ENCODE measurements around the gene SUPT3H. TPM values are rescaled to one million over a fixed set of nuclear protein-coding genes. Genes with fewer than 3 reads are reported as not detected.

The SUPT3H gene
- total RNA-seq, 1 experiment from 2014 or later, result 3.6 TPM

DNA sequence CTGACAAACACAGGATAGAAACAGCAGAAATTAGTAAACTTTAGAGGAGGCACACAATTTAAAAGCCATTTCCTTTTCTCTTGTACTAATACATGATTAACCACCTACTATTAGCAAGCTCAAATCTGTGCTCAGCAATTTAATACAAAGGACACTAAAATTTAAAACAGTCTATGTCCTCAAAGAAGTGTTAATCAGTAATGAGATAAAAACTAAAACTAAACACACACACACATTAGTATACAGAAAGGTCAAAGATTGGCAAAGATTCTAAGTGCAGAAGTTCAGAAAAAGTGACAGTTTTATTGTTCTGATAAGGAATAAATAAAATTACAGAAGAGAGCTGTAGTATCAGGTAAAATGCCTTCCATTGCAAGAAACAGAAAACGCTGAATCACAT lies 123.5 kb downstream of the SUPT3H start:
- Histone ChIP-seq H3K4me3 (ENCODE audit: low read length) (no peak overlapping the region), H3K36me3 (ENCODE audit: low read depth, low read length) (no peaks in the 10 kb centered on the region), H3K9ac (ENCODE audit: low read length) (no peak overlapping the region), H3K4me2 (ENCODE audit: low read length) (no peak overlapping the region), H4K20me1 (ENCODE audit: low read length) (no peaks in the 10 kb centered on the region), H3K27me3 (ENCODE audit: low read length) (no peaks in the 10 kb centered on the region), H3K9me3 (ENCODE audit: low read length) (no peaks in the 10 kb centered on the region), H3K9me2 (replicated peaks; ENCODE audit: low read length) (no peaks in the 10 kb centered on the region), H3F3A (ENCODE audit: low read length, unreplicated experiment) (no peaks in the 10 kb centered on the region), H3K79me2 (ENCODE audit: low read length) (no peaks in the 10 kb centered on the region), H2AFZ (ENCODE audit: low read length) (no peak overlapping the region), H3K4me1 (ENCODE audit: insufficient read depth, low read length) (no peaks in the 10 kb centered on the region), H3K27ac (ENCODE audit: low read length) (no peak overlapping the region)
- TF ChIP-seq EZH2 (IDR thresholded peaks at IDR 0.05; ENCODE audit: low read length, unreplicated experiment) (no peak), EZH2phosphoT487 (IDR thresholded peaks at IDR 0.05; ENCODE audit: borderline replicate concordance, low read length) (no peak)
- TF ChIP-seq, protein P1, sequence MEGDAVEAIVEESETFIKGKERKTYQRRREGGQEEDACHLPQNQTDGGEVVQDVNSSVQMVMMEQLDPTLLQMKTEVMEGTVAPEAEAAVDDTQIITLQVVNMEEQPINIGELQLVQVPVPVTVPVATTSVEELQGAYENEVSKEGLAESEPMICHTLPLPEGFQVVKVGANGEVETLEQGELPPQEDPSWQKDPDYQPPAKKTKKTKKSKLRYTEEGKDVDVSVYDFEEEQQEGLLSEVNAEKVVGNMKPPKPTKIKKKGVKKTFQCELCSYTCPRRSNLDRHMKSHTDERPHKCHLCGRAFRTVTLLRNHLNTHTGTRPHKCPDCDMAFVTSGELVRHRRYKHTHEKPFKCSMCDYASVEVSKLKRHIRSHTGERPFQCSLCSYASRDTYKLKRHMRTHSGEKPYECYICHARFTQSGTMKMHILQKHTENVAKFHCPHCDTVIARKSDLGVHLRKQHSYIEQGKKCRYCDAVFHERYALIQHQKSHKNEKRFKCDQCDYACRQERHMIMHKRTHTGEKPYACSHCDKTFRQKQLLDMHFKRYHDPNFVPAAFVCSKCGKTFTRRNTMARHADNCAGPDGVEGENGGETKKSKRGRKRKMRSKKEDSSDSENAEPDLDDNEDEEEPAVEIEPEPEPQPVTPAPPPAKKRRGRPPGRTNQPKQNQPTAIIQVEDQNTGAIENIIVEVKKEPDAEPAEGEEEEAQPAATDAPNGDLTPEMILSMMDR (conservative IDR thresholded peaks at IDR 0.05; ENCODE audit: low read depth, low read length), result no peak
- BruUV-seq (replicated peaks), result no TSS peak
- no peak for DNase-seq
- intact Hi-C loops (cut with micrococcal nuclease), result no loop called here
- ATAC-seq, result no peak
- ChIA-PET CTCF (no interaction called here), POLR2A (ENCODE audit: unreplicated experiment) (no interaction called here)

DNA sequence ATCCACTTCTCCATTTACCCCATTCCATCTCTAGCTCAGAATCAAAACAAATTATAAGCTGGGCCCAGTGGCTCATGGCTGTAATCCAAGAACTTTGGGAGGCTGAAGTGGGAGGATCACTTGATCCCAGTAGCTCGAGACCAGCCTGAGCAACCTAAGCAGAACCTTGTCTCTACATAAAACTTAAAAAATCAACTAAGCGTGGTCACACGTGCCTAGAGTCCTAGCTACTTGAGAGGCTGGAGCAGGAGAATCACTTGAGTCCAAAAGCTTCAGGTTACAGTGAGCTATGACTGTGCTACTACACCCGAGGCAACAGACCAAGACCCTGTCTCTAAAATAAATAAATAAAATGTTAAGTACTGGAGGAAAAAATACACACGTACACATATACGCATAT lies 124.3 kb downstream of the SUPT3H start:
- Histone ChIP-seq H3K36me3 (ENCODE audit: low read depth, low read length) (no peaks in the 10 kb centered on the region), H3K4me1 (ENCODE audit: insufficient read depth, low read length) (no peaks in the 10 kb centered on the region), H3K9me2 (replicated peaks; ENCODE audit: low read length) (no peaks in the 10 kb centered on the region), H3K9me3 (ENCODE audit: low read length) (no peaks in the 10 kb centered on the region), H3K9ac (ENCODE audit: low read length) (no peak overlapping the region), H3K4me2 (ENCODE audit: low read length) (no peak overlapping the region), H3K79me2 (ENCODE audit: low read length) (no peaks in the 10 kb centered on the region), H3F3A (ENCODE audit: low read length, unreplicated experiment) (no peaks in the 10 kb centered on the region), H4K20me1 (ENCODE audit: low read length) (no peaks in the 10 kb centered on the region), H3K27me3 (ENCODE audit: low read length) (no peaks in the 10 kb centered on the region), H2AFZ (ENCODE audit: low read length) (no peak overlapping the region), H3K27ac (ENCODE audit: low read length) (no peak overlapping the region), H3K4me3 (ENCODE audit: low read length) (no peak overlapping the region)
- intact Hi-C loops (cut with micrococcal nuclease), result no loop called here
- CTCF ChIA-PET, result no interaction called here
- no peak for TF ChIP-seq EZH2 (IDR thresholded peaks at IDR 0.05; ENCODE audit: low read length, unreplicated experiment)
- TF ChIP-seq, protein P1 (conservative IDR thresholded peaks at IDR 0.05; ENCODE audit: low read depth, low read length), result no peak
- no peak for TF ChIP-seq EZH2phosphoT487 (IDR thresholded peaks at IDR 0.05; ENCODE audit: borderline replicate concordance, low read length)
- POLR2A ChIA-PET (ENCODE audit: unreplicated experiment), result no interaction called here
- ATAC-seq (no peak), DNase-seq (no peak)
- no TSS peak for BruUV-seq (replicated peaks)

DNA sequence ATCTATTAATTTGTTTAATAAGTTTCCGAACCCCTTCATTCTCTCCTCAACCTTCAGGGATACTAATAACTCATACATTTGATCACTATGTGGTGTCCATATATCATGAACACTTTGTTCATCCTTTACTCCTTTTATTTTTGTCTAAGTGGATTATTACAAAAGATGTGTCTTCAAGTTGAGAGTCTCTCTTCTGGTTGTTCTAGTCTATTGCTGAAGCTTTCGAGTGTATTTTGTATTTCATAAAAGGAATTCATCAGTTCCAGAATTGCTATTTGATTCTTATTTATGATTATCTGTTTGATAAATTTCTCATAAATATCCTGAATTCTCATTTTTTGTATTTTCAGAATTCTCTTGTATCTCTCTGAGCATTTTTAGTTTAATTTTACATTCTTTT lies 146.1 kb downstream of the SUPT3H start:
- BruUV-seq (replicated peaks), result no TSS peak

More for the DNA sequence above, 146.1 kb downstream of the SUPT3H start:
- ChIA-PET CTCF (no interaction called here), POLR2A (ENCODE audit: unreplicated experiment) (no interaction called here)
- Histone ChIP-seq H3K4me1 (ENCODE audit: insufficient read depth, low read length) (no peaks in the 10 kb centered on the region), H2AFZ (ENCODE audit: low read length) (no peak overlapping the region), H3K4me2 (ENCODE audit: low read length) (no peak overlapping the region), H3K79me2 (ENCODE audit: low read length) (no peaks in the 10 kb centered on the region), H3K36me3 (ENCODE audit: low read depth, low read length) (peaks cover 10% of the 10 kb centered on the region; the same call in 1 of the 2 replicates), H3K9me3 (ENCODE audit: low read length) (peaks cover 5% of the 10 kb centered on the region; the same call in 1 of the 2 replicates), H3K27me3 (ENCODE audit: low read length) (no peaks in the 10 kb centered on the region), H4K20me1 (ENCODE audit: low read length) (no peaks in the 10 kb centered on the region), H3K4me3 (ENCODE audit: low read length) (no peak overlapping the region), H3K9me2 (replicated peaks; ENCODE audit: low read length) (no peaks in the 10 kb centered on the region), H3F3A (ENCODE audit: low read length, unreplicated experiment) (no peaks in the 10 kb centered on the region), H3K27ac (ENCODE audit: low read length) (no peak overlapping the region), H3K9ac (ENCODE audit: low read length) (no peak overlapping the region)
- TF ChIP-seq, protein P1 (conservative IDR thresholded peaks at IDR 0.05; ENCODE audit: low read depth, low read length), result no peak
- no peak for TF ChIP-seq EZH2phosphoT487 (IDR thresholded peaks at IDR 0.05; ENCODE audit: borderline replicate concordance, low read length)
- TF ChIP-seq EZH2 (IDR thresholded peaks at IDR 0.05; ENCODE audit: low read length, unreplicated experiment), result no peak
- intact Hi-C loops (cut with micrococcal nuclease), result no loop called here
- ATAC-seq (no peak), DNase-seq (no peak)

All from PC-3 (cell line).